KOPT-K1 (cell line): ENCODE results near the gene COL4A1.
"Not testable (repeated sequence)": the region's sequence is repeated elsewhere in the genome, so short reads cannot be mapped to it uniquely, and the experiment has no call there.

Source experiments
- H3K27ac ChIP-seq: fragments of 200-600 bp; sonication (generic); 2 replicates; pipeline ENCODE4 v1.5.1; 2016; ENCODE audit warnings: antibody characterized with exemption, mild to moderate bottlenecking, low read depth, low read length; ENCODE audit not compliant: poor library complexity, severe bottlenecking
- H3K36me3 ChIP-seq: fragments of 200-600 bp; sonication (generic); 2 replicates; pipeline ENCODE4 v1.5.1; 2017; ENCODE audit warnings: antibody characterized with exemption, mild to moderate bottlenecking, low read length, moderate library complexity; ENCODE audit not compliant: insufficient read depth
- H3K9me3 ChIP-seq: fragments of 200-600 bp; sonication (generic); 2 replicates; pipeline ENCODE4 v1.5.1; 2017; ENCODE audit warnings: antibody characterized with exemption, low read length, mild to moderate bottlenecking; ENCODE audit not compliant: insufficient read depth, poor library complexity, severe bottlenecking

The COL4A1 gene

GRCh38 chr13:110322126-110322827, 15.3 kb upstream of the COL4A1 start:
- Histone ChIP-seq H3K27ac (no peak overlapping the region), H3K36me3 (no peaks in the 10 kb centered on the region), H3K9me3 (peaks cover 13% of the 10 kb centered on the region)

- peaks cover 13% of the 10 kb centered on the region for H3K9me3 ChIP-seq
- H3K36me3 ChIP-seq, H3K27ac ChIP-seq: not testable (repeated sequence)
These were observed 14.6 kb upstream of the COL4A1 start for GRCh38 chr13:110321573-110321972.

GRCh38 chr13:110320645-110321044, 13.7 kb upstream of the COL4A1 start:
- H3K27ac ChIP-seq, result no peak overlapping the region
- no peaks in the 10 kb centered on the region for H3K36me3 ChIP-seq
- peaks cover 13% of the 10 kb centered on the region for H3K9me3 ChIP-seq

GRCh38 chr13:110319774-110320509, 13.0 kb upstream of the COL4A1 start:
- no peak overlapping the region for H3K27ac ChIP-seq
- peaks cover 13% of the 10 kb centered on the region for H3K9me3 ChIP-seq
- H3K36me3 ChIP-seq, result no peaks in the 10 kb centered on the region

GRCh38 chr13:110319397-110319773, 12.4 kb upstream of the COL4A1 start:
- Histone ChIP-seq H3K27ac (no peak overlapping the region), H3K36me3 (no peaks in the 10 kb centered on the region), H3K9me3 (peaks cover 13% of the 10 kb centered on the region)

GRCh38 chr13:110318920-110319319, 12.0 kb upstream of the COL4A1 start:
- H3K9me3 ChIP-seq, result peaks cover 13% of the 10 kb centered on the region
- no peak overlapping the region for H3K27ac ChIP-seq
- no peaks in the 10 kb centered on the region for H3K36me3 ChIP-seq

- H3K27ac ChIP-seq, result no peak overlapping the region
These were observed 10.7 kb upstream of the COL4A1 start for GRCh38 chr13:110317496-110318195.

GRCh38 chr13:110317093-110317492, 10.1 kb upstream of the COL4A1 start:
- no peak overlapping the region for H3K27ac ChIP-seq
- H3K36me3 ChIP-seq, result no peaks in the 10 kb centered on the region
- H3K9me3 ChIP-seq, result peaks cover 11% of the 10 kb centered on the region

More at GRCh38 chr13:110317496-110318195, 10.7 kb upstream of the COL4A1 start:
- Histone ChIP-seq H3K9me3 (peaks cover 13% of the 10 kb centered on the region), H3K36me3 (no peaks in the 10 kb centered on the region)

GRCh38 chr13:110316196-110316595, 9.2 kb upstream of the COL4A1 start:
- Histone ChIP-seq H3K27ac (no peak overlapping the region), H3K36me3 (no peaks in the 10 kb centered on the region), H3K9me3 (peaks cover 2% of the 10 kb centered on the region)

- no peak overlapping the region for H3K27ac ChIP-seq
- no peaks in the 10 kb centered on the region for H3K36me3 ChIP-seq
- no peaks in the 10 kb centered on the region for H3K9me3 ChIP-seq
These were observed 7.7 kb upstream of the COL4A1 start for GRCh38 chr13:110314516-110315245.

GRCh38 chr13:110313733-110314132, 6.8 kb upstream of the COL4A1 start:
- H3K9me3 ChIP-seq, H3K36me3 ChIP-seq, H3K27ac ChIP-seq: not testable (repeated sequence)

- not testable (repeated sequence) for H3K36me3 ChIP-seq, H3K9me3 ChIP-seq, H3K27ac ChIP-seq
These were observed 6.3 kb upstream of the COL4A1 start for GRCh38 chr13:110313261-110313660.

GRCh38 chr13:110312339-110313031, 5.5 kb upstream of the COL4A1 start:
- Histone ChIP-seq H3K9me3 (no peaks in the 10 kb centered on the region), H3K36me3 (no peaks in the 10 kb centered on the region), H3K27ac (no peak overlapping the region)

GRCh38 chr13:110311443-110312338, 4.7 kb upstream of the COL4A1 start:
- H3K9me3 ChIP-seq, result no peaks in the 10 kb centered on the region
- no peaks in the 10 kb centered on the region for H3K36me3 ChIP-seq
- H3K27ac ChIP-seq, result no peak overlapping the region
